WERI-Rb-1 (cell line): ENCODE results near the gene ADCY10.

Source experiments
- DNase-seq: peaks from one replicate; pipeline ENCODE4 v3.0.0-alpha.2; 2020
- H3K27ac ChIP-seq: fragments of 250-450 bp; sonication (Bioruptor Pico); 2 replicates; pipeline ENCODE4 v1.5.1; 2020; ENCODE audit warnings: mild to moderate bottlenecking, moderate library complexity
- H3K27me3 ChIP-seq: fragments of 250-450 bp; sonication (Bioruptor Pico); 2 replicates; pipeline ENCODE4 v1.5.1; 2021; ENCODE audit warnings: mild to moderate bottlenecking, low read depth, moderate library complexity; ENCODE audit not compliant: insufficient read depth, severe bottlenecking
- H3K36me3 ChIP-seq: fragments of 250-450 bp; sonication (Bioruptor Pico); 2 replicates; pipeline ENCODE4 v1.5.1; 2020; ENCODE audit warnings: mild to moderate bottlenecking, moderate library complexity
- H3K4me3 ChIP-seq: 2 replicates; pipeline ENCODE4 v1.5.1; 2011; ENCODE audit warnings: low read depth, mild to moderate bottlenecking, control low read depth, low read length
- H3K9me3 ChIP-seq: fragments of 250-450 bp; sonication (Bioruptor Pico); 2 replicates; pipeline ENCODE4 v1.5.1; 2021; ENCODE audit warnings: mild to moderate bottlenecking, moderate library complexity; ENCODE audit not compliant: severe bottlenecking
- CTCF ChIP-seq: IDR thresholded peaks from 2 replicates; pipeline ENCODE4 v1.5.1; 2011; ENCODE audit warnings: low read depth, mild to moderate bottlenecking, control low read depth, inconsistent platforms, low read length

The ADCY10 gene

GRCh38 chr1:167821356-167821685, 92.6 kb downstream of the ADCY10 start:
- Histone ChIP-seq H3K27ac (no peak overlapping the region), H3K27me3 (no peaks in the 10 kb centered on the region), H3K36me3 (no peaks in the 10 kb centered on the region), H3K9me3 (no peaks in the 10 kb centered on the region), H3K4me3 (no peak overlapping the region)
- no peak for TF ChIP-seq CTCF
- DNase-seq = no peak

- no peaks in the 10 kb centered on the region for H3K36me3 ChIP-seq
- H3K4me3 ChIP-seq = no peak overlapping the region
- no peak for TF ChIP-seq CTCF
- H3K27me3 ChIP-seq = no peaks in the 10 kb centered on the region
- DNase-seq = no peak
- H3K9me3 ChIP-seq = no peaks in the 10 kb centered on the region
- no peak overlapping the region for H3K27ac ChIP-seq
These were observed 93.1 kb downstream of the ADCY10 start for GRCh38 chr1:167820684-167821355.

- H3K36me3 ChIP-seq = no peaks in the 10 kb centered on the region
- H3K27me3 ChIP-seq = no peaks in the 10 kb centered on the region
- H3K9me3 ChIP-seq = no peaks in the 10 kb centered on the region
- H3K27ac ChIP-seq = no peak overlapping the region
- no peak for TF ChIP-seq CTCF
- no peak overlapping the region for H3K4me3 ChIP-seq
- no peak for DNase-seq
These were observed 93.9 kb downstream of the ADCY10 start for GRCh38 chr1:167819849-167820683.

- DNase-seq = no peak
- no peaks in the 10 kb centered on the region for H3K36me3 ChIP-seq
- no peaks in the 10 kb centered on the region for H3K27me3 ChIP-seq
- H3K27ac ChIP-seq = no peak overlapping the region
- TF ChIP-seq CTCF = no peak
- no peaks in the 10 kb centered on the region for H3K9me3 ChIP-seq
- H3K4me3 ChIP-seq = no peak overlapping the region
These were observed 98.3 kb downstream of the ADCY10 start for GRCh38 chr1:167815650-167816049.

GRCh38 chr1:167812972-167813371, 101.0 kb downstream of the ADCY10 start:
- TF ChIP-seq CTCF = no peak
- no peak for DNase-seq
- H3K9me3 ChIP-seq = no peaks in the 10 kb centered on the region

More at GRCh38 chr1:167812972-167813371, 101.0 kb downstream of the ADCY10 start:
- no peak overlapping the region for H3K4me3 ChIP-seq
- H3K27ac ChIP-seq = no peak overlapping the region
- no peaks in the 10 kb centered on the region for H3K27me3 ChIP-seq
- H3K36me3 ChIP-seq = no peaks in the 10 kb centered on the region
